H1 (cell line): ENCODE measurements around the gene PBX1. TPM values are rescaled to one million over a fixed set of nuclear protein-coding genes. Genes with fewer than 3 reads are reported as not detected.

ENCODE experiments used
- CTCF ChIA-PET: fragments of 300-600 bp; sonication (Branson Sonifier 250); formaldehyde crosslinking; loops from one replicate; lab custom pipeline; 2021; ENCODE audit not compliant: partially characterized antibody; lab: Charles Lee
- POLR2A ChIA-PET: fragments of 300-600 bp; sonication (Branson Sonifier 250); formaldehyde crosslinking; loops from one replicate; lab custom pipeline; 2021; ENCODE audit warnings: inconsistent platforms; ENCODE audit not compliant: partially characterized antibody; lab: Charles Lee
- DNase-seq, 2 experiments: peaks; one replicate each; pipeline versions ENCODE4 v3.0.0 to v3.0.0-alpha.2; 2010 to 2022; ENCODE audit warnings: low spot score in 2 of 2, low read depth in 1 of 2, mixed read lengths in 1 of 2
- FAIRE-seq: peaks from 2 replicates; lab custom pipeline; 2011; peaks lifted over from hg19 to GRCh38; lab: Jason Lieb, UNC
- H2AFZ ChIP-seq: 2 replicates; pipeline ENCODE4 v1.8.1; 2012; ENCODE audit warnings: low read length, inconsistent platforms
- H2AK5ac ChIP-seq: 2 replicates; pipeline ENCODE4 v1.6.1; 2013; ENCODE audit warnings: low read depth, low read length
- H2BK120ac ChIP-seq: replicated peaks from 2 replicates; pipeline ENCODE3; 2013; ENCODE audit warnings: low read depth, low read length, inconsistent platforms
- H2BK12ac ChIP-seq: 2 replicates; pipeline ENCODE4 v1.6.1; 2013; ENCODE audit warnings: low read depth, low read length
- H2BK15ac ChIP-seq: 2 replicates; pipeline ENCODE4 v1.6.1; 2013; ENCODE audit warnings: low read length
- H2BK20ac ChIP-seq: 2 replicates; pipeline ENCODE4 v1.6.1; 2013; ENCODE audit warnings: low read length
- H2BK5ac ChIP-seq: 2 replicates; pipeline ENCODE4 v1.6.1; 2013; ENCODE audit warnings: low read depth, low read length
- H3K14ac ChIP-seq: 2 replicates; pipeline ENCODE4 v1.6.1; 2013; ENCODE audit warnings: inconsistent platforms; ENCODE audit not compliant: insufficient read length
- H3K18ac ChIP-seq: 2 replicates; pipeline ENCODE4 v1.6.1; 2013; ENCODE audit warnings: low read length; ENCODE audit errors: extremely low read depth
- H3K23ac ChIP-seq: 2 replicates; pipeline ENCODE4 v1.6.1; 2013; ENCODE audit warnings: inconsistent platforms; ENCODE audit not compliant: insufficient read length
- H3K23me2 ChIP-seq: 2 replicates; pipeline ENCODE4 v1.6.1; 2013; ENCODE audit warnings: low read depth, low read length
- H3K27ac ChIP-seq: 2 replicates; pipeline ENCODE4 v1.6.1; 2011; ENCODE audit warnings: low read depth, low read length, inconsistent platforms
- H3K27me3 ChIP-seq, 4 experiments: replicated peaks in 1 of 4; 1 replicate in 1 of 4; 2 replicates in 3 of 4; pipeline versions ENCODE4 v1.6.1 to v1.8.1; 2011 to 2013; ENCODE audit warnings: low read length in 3 of 4, mild to moderate bottlenecking in 3 of 4, inconsistent platforms in 2 of 4, mixed read lengths in 2 of 4, moderate library complexity in 1 of 4; ENCODE audit not compliant: control insufficient read depth in 3 of 4, insufficient read depth in 3 of 4; ENCODE audit errors: extremely low read depth in 1 of 4
- H3K36me3 ChIP-seq, 4 experiments: 2 replicates each; pipeline versions ENCODE4 v1.6.1 to v1.8.1; 2011 to 2013; ENCODE audit warnings: mild to moderate bottlenecking in 4 of 4, low read length in 3 of 4, moderate library complexity in 2 of 4, control low read depth in 1 of 4, inconsistent platforms in 1 of 4; ENCODE audit not compliant: insufficient read depth in 4 of 4, control insufficient read depth in 2 of 4
- H3K4ac ChIP-seq: replicated peaks from 2 replicates; pipeline ENCODE3; 2013; ENCODE audit warnings: low read length, low read depth, mixed read lengths, inconsistent platforms; ENCODE audit not compliant: insufficient read length
- H3K4me1 ChIP-seq, 4 experiments: replicated peaks in 1 of 4; 1 replicate in 1 of 4; 2 replicates in 3 of 4; pipeline versions ENCODE4 v1.6.1 to v1.8.1; 2011 to 2013; ENCODE audit warnings: low read length in 3 of 4, inconsistent platforms in 2 of 4, mixed read lengths in 1 of 4; ENCODE audit not compliant: insufficient read depth in 4 of 4, control insufficient read depth in 3 of 4
- H3K4me2 ChIP-seq, 2 experiments: 2 replicates each; pipeline versions ENCODE4 v1.6.1 to v1.8.1; 2011 to 2013; ENCODE audit warnings: low read depth in 2 of 2, low read length in 2 of 2, control low read depth in 1 of 2, inconsistent platforms in 1 of 2, mild to moderate bottlenecking in 1 of 2; ENCODE audit not compliant: insufficient read depth in 1 of 2
- H3K4me3 ChIP-seq, 4 experiments: fragments of 200-600, 300-600 bp in 1 of 4; sonication (generic), shearing (Covaris generic), sonication (Bioruptor Twin) in 1 of 4; 2 replicates each; pipeline versions ENCODE4 v1.5.1 to v1.8.1; 2011 to 2016; ENCODE audit warnings: low read length in 4 of 4, low read depth in 3 of 4, control low read depth in 2 of 4, inconsistent platforms in 2 of 4, mild to moderate bottlenecking in 2 of 4, mixed read lengths in 1 of 4, moderate library complexity in 1 of 4; ENCODE audit not compliant: insufficient read depth in 2 of 4; ENCODE audit errors: extremely low read depth in 1 of 4
- H3K56ac ChIP-seq: replicated peaks from 2 replicates; pipeline ENCODE3; 2013; ENCODE audit warnings: low read depth, mild to moderate bottlenecking, mixed read lengths, low read length, inconsistent platforms; ENCODE audit not compliant: insufficient read length
- H3K79me1 ChIP-seq: 2 replicates; pipeline ENCODE4 v1.6.1; 2013; ENCODE audit warnings: low read depth, low read length, control low read depth
- H3K79me2 ChIP-seq, 2 experiments: 2 replicates each; pipeline versions ENCODE4 v1.6.1 to v1.8.1; 2012 to 2013; ENCODE audit warnings: low read length in 2 of 2, mild to moderate bottlenecking in 2 of 2, inconsistent platforms in 1 of 2; ENCODE audit not compliant: insufficient read depth in 2 of 2, control insufficient read depth in 1 of 2
- H3K9ac ChIP-seq, 4 experiments: replicated peaks in 1 of 4; 1 replicate in 1 of 4; 2 replicates in 3 of 4; pipeline versions ENCODE4 v1.6.1 to v1.8.1; 2011 to 2013; ENCODE audit warnings: low read depth in 3 of 4, low read length in 3 of 4, control low read depth in 2 of 4, mild to moderate bottlenecking in 2 of 4, moderate library complexity in 2 of 4, inconsistent platforms in 1 of 4; ENCODE audit errors: extremely low read depth in 1 of 4
- H3K9me3 ChIP-seq, 2 experiments: 2 replicates each; pipeline versions ENCODE4 v1.6.1 to v1.8.1; 2012 to 2013; ENCODE audit warnings: mild to moderate bottlenecking in 2 of 2, moderate library complexity in 2 of 2, control low read depth in 1 of 2, inconsistent platforms in 1 of 2, low read depth in 1 of 2, low read length in 1 of 2, mixed read lengths in 1 of 2; ENCODE audit not compliant: insufficient read depth in 2 of 2
- H4K20me1 ChIP-seq, 2 experiments: replicated peaks in 1 of 2; 2 replicates each; pipeline versions ENCODE3 to v1.8.1; 2011 to 2013; ENCODE audit warnings: inconsistent platforms in 2 of 2, low read length in 2 of 2, mild to moderate bottlenecking in 1 of 2; ENCODE audit not compliant: insufficient read depth in 2 of 2, control insufficient read depth in 1 of 2
- H4K5ac ChIP-seq: 2 replicates; pipeline ENCODE4 v1.6.1; 2013; ENCODE audit warnings: low read length, low read depth, mixed read lengths, inconsistent platforms; ENCODE audit not compliant: insufficient read length
- H4K8ac ChIP-seq: 2 replicates; pipeline ENCODE4 v1.8.0; 2013; ENCODE audit warnings: mild to moderate bottlenecking, moderate library complexity, low read length, inconsistent platforms; ENCODE audit not compliant: insufficient read depth; ENCODE audit errors: extremely low read depth
- H4K91ac ChIP-seq: replicated peaks from 2 replicates; pipeline ENCODE3; 2013; ENCODE audit warnings: low read length, mixed read lengths, inconsistent platforms; ENCODE audit not compliant: insufficient read length
- CBX5 ChIP-seq: fragments of 300-800, 300-1000 bp; sonication (generic); IDR thresholded peaks from 2 replicates; pipeline ENCODE4 v1.7.1; 2016; ENCODE audit warnings: antibody characterized with exemption, low read length, low read depth
- CHD2 ChIP-seq: IDR thresholded peaks from 2 replicates; pipeline ENCODE4 v1.6.1; 2012; ENCODE audit warnings: low read length, improper control_type of control experiment
- JUN ChIP-seq: IDR thresholded peaks from 2 replicates; pipeline ENCODE4 v1.6.1; 2011; ENCODE audit warnings: low read depth, mild to moderate bottlenecking, improper control_type of control experiment, low read length
- KDM5A ChIP-seq: fragments of 200-600 bp; IDR thresholded peaks from 2 replicates; pipeline ENCODE4 v1.7.1; 2012; ENCODE audit warnings: mild to moderate bottlenecking, low read length, inconsistent platforms, mixed read lengths
- SRF ChIP-seq: IDR thresholded peaks from 2 replicates; pipeline ENCODE4 v1.6.1; 2011; ENCODE audit warnings: mild to moderate bottlenecking, low read depth, low read length, moderate library complexity
- WGBS, 2 experiments: shearing (Covaris generic) in 1 of 2; methylation state at CpG; one replicate each; pipeline versions ENCODE4 v1.1.6 to v1.1.7; 2013 to 2015; ENCODE audit warnings: low lambda C conversion rate in 2 of 2, mixed read lengths in 2 of 2, inconsistent platforms in 1 of 2, low coverage in 1 of 2, missing lambda C conversion rate in 1 of 2; ENCODE audit not compliant: insufficient replicate concordance in 2 of 2, insufficient coverage in 1 of 2, insufficient read length in 1 of 2; ENCODE audit errors: extremely low coverage in 1 of 2, missing lambda C conversion rate in 1 of 2; 5-methylcytosine and 5-hydroxymethylcytosine counted together
- polyA plus RNA-seq, 7 experiments: library from polyadenylated mRNA; depleted of rRNA in 3 of 7; stranded (reverse) in 5 of 7; unstranded in 2 of 7; fragments of >200 nt in 5 of 7; fragments of 200-250 nt in 2 of 7; gene quantifications; 1 replicate in 5 of 7; 2 replicates in 1 of 7; 4 replicates in 1 of 7; pipeline versions ENCODE4 v1.2.1 to v1.2.3, GENCODE V29; 2011 to 2013; ENCODE audit warnings: missing spikeins in 2 of 7, mixed read lengths in 2 of 7
- total RNA-seq: library from RNA; stranded (reverse); fragmentation: NEBNext Ultra II Directional; extraction: Animal tissue kit (Norgen Biotek cat#: 25700); gene quantifications from 2 replicates; pipeline ENCODE4 v1.2.1, GENCODE V29; 2021
- TF ChIP-seq, protein P1 (sequence below): IDR thresholded peaks from 2 replicates; pipeline ENCODE4 v1.6.1; 2012; ENCODE audit warnings: low read length, inconsistent platforms

The PBX1 gene
- total and polyA plus RNA-seq, 2 of the 8 experiments (the other 6 are each of a cell fraction or from before 2014, with no cell fraction given): 87.4 to 124 TPM

DNA sequence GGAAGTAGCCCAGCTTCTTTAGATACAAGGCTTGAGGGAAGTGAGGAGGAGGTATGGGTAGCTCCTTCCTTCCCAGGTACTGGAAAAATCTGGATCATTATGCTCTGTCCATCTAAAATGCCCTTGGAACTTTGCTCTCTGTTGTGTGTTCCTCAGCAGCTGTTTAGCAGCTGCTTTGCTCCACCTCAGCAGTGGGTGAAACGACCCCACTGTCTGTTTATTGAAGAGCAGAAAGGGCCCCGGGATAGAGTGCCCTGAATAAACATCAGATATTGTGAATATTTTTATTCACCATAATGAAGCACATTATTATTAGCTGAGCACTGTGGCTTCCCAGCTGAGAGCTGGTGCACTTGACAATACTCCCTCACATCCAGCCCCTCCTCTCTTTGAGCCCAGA, 237.9 kb downstream of the PBX1 start:
- H3K79me2 ChIP-seq: peaks cover 0 to 10% of the 10 kb centered on the region in 2 experiments; a peak in 1 of 4 replicates
- H2AK5ac ChIP-seq: no peak overlapping the region
- no peak overlapping the region for H2BK120ac ChIP-seq
- H3K56ac ChIP-seq: no peak overlapping the region
- no peak overlapping the region for H3K18ac ChIP-seq
- POLR2A ChIA-PET: no interaction called here
- no peaks in the 10 kb centered on the region for H3K4me1 ChIP-seq
- H4K5ac ChIP-seq: no peak overlapping the region
- TF ChIP-seq KDM5A: no peak
- TF ChIP-seq, protein P1, sequence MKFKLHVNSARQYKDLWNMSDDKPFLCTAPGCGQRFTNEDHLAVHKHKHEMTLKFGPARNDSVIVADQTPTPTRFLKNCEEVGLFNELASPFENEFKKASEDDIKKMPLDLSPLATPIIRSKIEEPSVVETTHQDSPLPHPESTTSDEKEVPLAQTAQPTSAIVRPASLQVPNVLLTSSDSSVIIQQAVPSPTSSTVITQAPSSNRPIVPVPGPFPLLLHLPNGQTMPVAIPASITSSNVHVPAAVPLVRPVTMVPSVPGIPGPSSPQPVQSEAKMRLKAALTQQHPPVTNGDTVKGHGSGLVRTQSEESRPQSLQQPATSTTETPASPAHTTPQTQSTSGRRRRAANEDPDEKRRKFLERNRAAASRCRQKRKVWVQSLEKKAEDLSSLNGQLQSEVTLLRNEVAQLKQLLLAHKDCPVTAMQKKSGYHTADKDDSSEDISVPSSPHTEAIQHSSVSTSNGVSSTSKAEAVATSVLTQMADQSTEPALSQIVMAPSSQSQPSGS: no peak
- TF ChIP-seq CBX5: no peak
- TF ChIP-seq CHD2: no peak
- no peak for TF ChIP-seq SRF
- TF ChIP-seq JUN: no peak
- TF ChIP-seq, all 59 proteins: peak for 0
- DNase-seq (no peak), FAIRE-seq (no peak)
- no peaks in the 10 kb centered on the region for H4K20me1 ChIP-seq
- H3K4me2 ChIP-seq: no peak overlapping the region
- no peak overlapping the region for H2BK15ac ChIP-seq
- H3K36me3 ChIP-seq: peaks cover 7 to 47% (median 28%) of the 10 kb centered on the region in 4 experiments
- no peak overlapping the region for H3K23ac ChIP-seq
- H2BK12ac ChIP-seq: no peak overlapping the region
- no peak overlapping the region for H3K4ac ChIP-seq
- CTCF ChIA-PET: interaction anchor here (0.8 to 2.4 kb wide), 7 partner anchors 10 to 277 kb away, joined by 3 to 17 read pairs (median 4); no protein-coding TSS in a partner anchor
- no peaks in the 10 kb centered on the region for H3K9me3 ChIP-seq
- H3K4me3 ChIP-seq: no peak overlapping the region
- no peaks in the 10 kb centered on the region for H3K79me1 ChIP-seq
- no peak overlapping the region for H4K8ac ChIP-seq
- H3K14ac ChIP-seq: no peak overlapping the region
- no peaks in the 10 kb centered on the region for H3K23me2 ChIP-seq
- no peaks in the 10 kb centered on the region for H3K27me3 ChIP-seq
- 94% methylated on average over 2 of the region's 2 CpGs; no CpG with 5 or more reads in 1 of the 2 experiments for WGBS, 2 experiments
- H3K27ac ChIP-seq: no peak overlapping the region
- no peak overlapping the region for H2AFZ ChIP-seq
- H2BK5ac ChIP-seq: no peak overlapping the region
- H3K9ac ChIP-seq: no peak overlapping the region
- no peak overlapping the region for H4K91ac ChIP-seq
- H2BK20ac ChIP-seq: no peak overlapping the region
